HCT116 (cell line): ENCODE data around the gene PAQR8.

ENCODE experiments used
- CEBPB ChIP-seq: IDR thresholded peaks from 2 replicates; pipeline ENCODE4 v1.6.1; 2012; ENCODE audit warnings: low read depth
- CTCF ChIP-seq, 3 experiments: fragments of 200-600 bp in 1 of 3; sonication (generic) in 1 of 3; IDR thresholded peaks in 2 of 3; conservative IDR thresholded peaks in 1 of 3; 2 replicates each; pipeline ENCODE4 v1.5.1; 2012 to 2017; ENCODE audit warnings: low read depth in 2 of 3, low read length in 2 of 3, antibody characterized with exemption in 1 of 3, borderline replicate concordance in 1 of 3, control low read depth in 1 of 3, mild to moderate bottlenecking in 1 of 3, mixed read lengths in 1 of 3, mixed run types in 1 of 3, moderate library complexity in 1 of 3; ENCODE audit not compliant: insufficient read depth in 1 of 3
- POLR2AphosphoS5 ChIP-seq: IDR thresholded peaks from 2 replicates; pipeline ENCODE4 v1.6.1; 2011; ENCODE audit warnings: mild to moderate bottlenecking, low read depth, low read length, moderate library complexity
- REST ChIP-seq: IDR thresholded peaks from 2 replicates; pipeline ENCODE4 v1.6.1; 2012; ENCODE audit warnings: low read depth
- ZNF274 ChIP-seq: fragments of 200-500 bp; sonication (Bioruptor generic); IDR thresholded peaks from 2 replicates; pipeline ENCODE4 v1.6.1; 2014; ENCODE audit warnings: mild to moderate bottlenecking, low read depth, low read length, inconsistent platforms

- TF ChIP-seq REST (no peak), CTCF (IDR thresholded peaks at IDR 0.05 in 2 of 3, conservative IDR thresholded peaks at IDR 0.05 in 1 of 3; ENCODE audit: borderline replicate concordance in 1 of 3, insufficient read depth in 1 of 3, low read depth in 2 of 3, low read length in 2 of 3) (no peak), CEBPB (no peak), POLR2AphosphoS5 (no peak), ZNF274 (no peak)
These were observed 22.3 kb downstream of the PAQR8 start for GRCh38 chr6:52384145-52384766.
